ENCODE measurements around the gene HES6. TPM values are rescaled to one million over a fixed set of nuclear protein-coding genes. Genes with fewer than 3 reads are reported as not detected.

Gene HES6
- total RNA-seq, 1 donor, result 5.4 TPM

DNA sequence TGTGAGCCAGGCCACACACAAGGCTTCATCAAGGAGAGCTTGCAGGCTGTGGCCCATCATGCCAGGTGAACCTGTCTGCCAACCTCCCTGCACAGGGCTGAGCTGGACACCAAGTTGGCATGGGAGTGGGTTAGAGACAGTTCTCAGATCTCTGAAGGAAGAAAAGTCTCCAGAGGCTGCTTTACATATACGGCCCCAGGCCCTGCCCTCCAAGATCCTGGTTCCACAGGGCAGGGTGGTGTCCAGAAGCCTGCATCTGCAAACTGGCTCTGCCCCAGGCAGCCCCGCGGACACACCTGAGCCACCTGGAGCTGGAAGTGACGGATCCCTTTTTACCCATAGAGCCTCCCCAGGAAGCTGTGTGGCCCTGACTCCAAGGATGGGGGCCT lies 24.2 kb upstream of the HES6 start:
- Histone ChIP-seq H3K9me3 (ENCODE audit: low read depth, low read length) (no peaks in the 10 kb centered on the region), H3K4me1 (ENCODE audit: insufficient read depth, low read length) (peaks cover 14% of the 10 kb centered on the region), H3K4me3 (ENCODE audit: low read length) (no peak overlapping the region), H3K27me3 (ENCODE audit: insufficient read depth, low read length) (no peaks in the 10 kb centered on the region)

DNA sequence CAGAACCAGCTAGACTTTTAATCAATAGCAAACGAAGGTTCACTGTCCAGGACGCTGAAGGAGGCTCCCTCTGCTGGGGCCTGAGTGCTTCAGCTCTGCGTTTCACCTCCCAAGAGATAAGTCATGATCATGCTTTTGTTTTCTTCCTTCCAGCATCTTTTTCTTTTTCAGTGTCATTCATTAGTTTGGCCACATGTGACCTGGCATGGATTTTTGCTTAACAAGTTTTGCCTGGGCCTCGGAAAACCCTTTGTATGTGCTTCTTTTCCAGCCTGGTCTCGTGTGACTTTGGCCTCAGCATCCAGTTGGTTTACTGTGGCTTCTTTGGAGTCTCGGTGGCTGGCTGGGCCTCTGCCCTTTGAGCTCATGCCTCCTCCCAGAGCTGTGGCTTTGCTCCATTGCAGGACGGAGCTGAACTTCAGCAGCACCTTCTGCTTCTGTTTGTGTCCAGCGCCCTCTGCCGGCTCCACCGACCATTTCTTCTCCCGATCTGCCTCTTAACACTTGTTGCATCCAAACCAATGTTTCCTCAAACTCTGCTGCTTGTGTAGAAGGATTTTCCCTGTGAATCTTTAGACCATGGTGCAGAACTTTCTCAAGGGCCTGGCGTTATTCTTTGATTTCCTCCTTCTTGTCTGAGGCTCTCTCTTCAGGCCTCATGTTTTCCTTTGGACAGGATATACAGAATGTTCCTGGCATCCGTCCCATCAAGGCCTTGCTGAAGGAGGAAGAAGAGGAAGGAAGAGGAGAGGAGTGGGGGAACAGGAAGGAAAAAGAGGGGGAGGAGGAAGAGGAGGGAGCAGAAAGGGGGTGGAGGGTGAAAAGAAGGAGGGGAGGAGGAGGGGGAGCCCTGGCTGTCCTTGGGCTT lies 23.6 kb upstream of the HES6 start:
- Histone ChIP-seq H3K9me3 (ENCODE audit: low read depth, low read length) (no peaks in the 10 kb centered on the region), H3K4me1 (ENCODE audit: insufficient read depth, low read length) (peaks cover 14% of the 10 kb centered on the region), H3K27me3 (ENCODE audit: insufficient read depth, low read length) (no peaks in the 10 kb centered on the region), H3K4me3 (ENCODE audit: low read length) (no peak overlapping the region)

DNA sequence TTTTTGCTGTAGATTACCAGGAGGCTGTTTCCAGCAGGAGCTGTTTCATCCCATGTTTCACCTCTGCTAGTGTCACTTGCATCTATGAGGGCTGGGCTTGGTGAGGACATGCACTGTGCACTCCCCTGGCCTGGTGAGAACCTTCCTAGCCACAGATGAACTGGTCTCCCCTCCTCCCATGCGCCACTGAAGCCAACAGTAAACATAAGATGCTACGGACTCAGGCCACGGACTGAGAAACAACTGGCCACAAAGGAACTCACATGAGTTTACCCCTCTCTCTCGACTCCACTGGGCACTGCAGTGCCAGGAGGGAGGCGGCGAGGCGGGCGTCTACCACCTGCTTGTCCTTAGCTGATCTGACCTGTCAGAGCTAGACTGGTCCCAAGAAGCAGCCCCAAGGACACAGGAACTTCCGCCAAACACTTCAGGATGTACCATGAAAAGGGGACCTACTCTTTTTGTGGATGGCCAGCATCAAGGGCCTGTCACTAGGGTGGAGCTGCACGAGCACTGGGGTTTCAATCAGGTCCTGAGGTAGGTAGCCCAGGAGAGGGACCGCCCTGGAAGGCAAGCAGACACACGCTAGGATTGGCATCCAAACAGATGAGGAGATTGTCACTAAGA lies 22.8 kb upstream of the HES6 start:
- no peaks in the 10 kb centered on the region for H3K27me3 ChIP-seq (ENCODE audit: insufficient read depth, low read length)
- H3K4me1 ChIP-seq (ENCODE audit: insufficient read depth, low read length), result peaks cover 14% of the 10 kb centered on the region
- no peaks in the 10 kb centered on the region for H3K9me3 ChIP-seq (ENCODE audit: low read depth, low read length)
- no peak overlapping the region for H3K4me3 ChIP-seq (ENCODE audit: low read length)

DNA sequence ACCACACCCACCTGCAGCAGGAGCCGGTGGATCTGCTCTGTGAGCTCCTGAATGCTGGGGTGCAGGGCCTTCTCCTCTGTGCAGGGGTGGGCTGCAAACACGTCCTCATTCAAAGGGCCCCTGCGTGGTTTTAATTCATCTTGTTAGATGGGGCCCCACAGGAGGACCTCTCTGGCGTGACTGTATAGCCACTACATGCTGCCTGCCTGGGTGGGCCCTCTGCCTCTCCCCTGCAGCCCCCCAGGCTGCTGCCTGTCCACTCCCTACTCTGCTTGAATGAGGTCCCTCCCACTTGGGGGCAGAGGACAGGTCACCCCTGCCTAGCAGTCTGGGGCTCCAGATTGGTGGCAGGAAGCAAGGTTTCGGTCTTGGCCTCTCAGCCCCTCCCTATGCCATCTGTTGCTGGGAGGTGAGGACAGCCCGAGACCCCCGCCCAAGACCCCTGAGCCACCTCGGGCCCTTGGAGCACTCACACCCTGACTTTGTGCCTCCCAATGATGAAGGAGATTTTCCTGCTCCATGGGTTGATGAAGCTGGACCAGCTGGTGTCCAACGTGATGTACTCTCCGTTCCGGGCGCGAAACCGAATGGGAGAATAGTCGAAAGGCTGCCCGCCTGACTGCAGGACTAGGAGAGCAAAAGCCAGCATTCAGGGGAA lies 22.0 kb upstream of the HES6 start:
- Histone ChIP-seq H3K4me1 (ENCODE audit: insufficient read depth, low read length) (peaks cover 14% of the 10 kb centered on the region), H3K9me3 (ENCODE audit: low read depth, low read length) (no peaks in the 10 kb centered on the region), H3K4me3 (ENCODE audit: low read length) (no peak overlapping the region), H3K27me3 (ENCODE audit: insufficient read depth, low read length) (no peaks in the 10 kb centered on the region)

DNA sequence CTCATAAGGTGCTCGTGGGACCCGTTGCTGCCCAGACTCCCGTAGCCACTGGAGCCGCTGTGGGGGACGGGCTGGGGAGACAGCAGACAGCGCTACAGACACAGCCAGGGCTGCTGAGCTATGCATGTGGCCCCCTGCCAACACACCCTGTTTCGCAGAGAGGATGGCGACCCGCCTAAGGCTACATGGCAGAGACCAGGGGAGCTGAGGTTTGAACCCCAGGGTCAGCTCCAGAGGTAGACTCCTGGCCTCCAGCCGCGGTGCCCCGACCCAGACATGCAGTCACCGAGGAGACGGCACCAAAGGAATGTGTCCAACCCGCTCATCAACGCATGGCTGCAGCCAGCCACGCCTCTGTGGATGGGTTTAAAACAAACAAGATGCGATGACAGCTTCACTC lies 21.0 kb upstream of the HES6 start:
- H3K4me1 ChIP-seq (ENCODE audit: insufficient read depth, low read length), result peaks cover 14% of the 10 kb centered on the region
- H3K4me3 ChIP-seq (ENCODE audit: low read length), result no peak overlapping the region
- no peaks in the 10 kb centered on the region for H3K27me3 ChIP-seq (ENCODE audit: insufficient read depth, low read length)
- H3K9me3 ChIP-seq (ENCODE audit: low read depth, low read length), result no peaks in the 10 kb centered on the region

DNA sequence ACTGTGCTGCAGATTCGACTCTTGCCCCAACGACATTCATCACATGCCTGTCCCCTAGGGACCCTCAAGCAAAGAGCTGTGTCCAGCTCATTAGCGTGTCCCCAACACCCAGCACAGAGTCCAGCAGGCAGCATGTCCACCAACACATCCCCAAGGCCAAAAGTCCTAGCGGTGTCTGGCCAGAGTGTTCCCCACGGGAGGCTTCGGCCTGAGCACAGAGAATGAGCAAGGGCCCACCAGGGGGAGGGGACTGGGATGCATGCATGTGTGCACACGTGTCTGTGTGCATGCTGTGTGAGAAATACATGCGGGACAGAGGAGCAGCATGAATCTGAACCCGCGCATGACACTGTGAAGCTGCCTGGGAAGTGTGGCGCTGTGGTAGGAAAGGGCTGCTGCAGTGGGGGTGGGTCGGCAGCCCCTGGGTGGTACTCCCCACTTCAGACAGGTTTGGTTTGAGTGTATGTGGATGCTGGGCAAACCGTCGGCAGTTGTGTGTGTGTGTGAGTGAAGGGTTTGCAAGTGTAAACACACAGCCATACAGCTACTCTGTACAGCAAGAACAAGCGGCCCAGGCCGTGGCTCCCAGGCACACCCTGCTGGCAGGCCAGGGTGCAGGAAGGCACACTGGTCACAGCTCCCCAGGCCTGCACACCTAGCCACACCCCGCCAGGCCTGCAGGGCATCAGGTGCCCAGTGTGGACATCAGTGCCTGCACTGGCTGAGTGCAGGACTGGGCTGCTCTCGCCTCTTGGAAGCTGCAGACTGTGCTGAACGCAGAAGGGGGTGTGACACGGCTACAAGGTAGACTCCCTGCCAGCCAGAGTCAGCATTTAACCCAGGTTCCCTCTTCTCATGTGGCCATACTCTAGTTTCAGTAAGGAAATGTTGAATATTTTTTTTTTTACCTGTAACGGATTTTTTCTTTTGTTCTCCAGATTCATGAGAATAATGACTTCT lies 19.5 kb upstream of the HES6 start:
- Histone ChIP-seq H3K9me3 (ENCODE audit: low read depth, low read length) (no peaks in the 10 kb centered on the region), H3K27me3 (ENCODE audit: insufficient read depth, low read length) (no peaks in the 10 kb centered on the region), H3K4me1 (ENCODE audit: insufficient read depth, low read length) (peaks cover 12% of the 10 kb centered on the region), H3K4me3 (ENCODE audit: low read length) (no peak overlapping the region)

DNA sequence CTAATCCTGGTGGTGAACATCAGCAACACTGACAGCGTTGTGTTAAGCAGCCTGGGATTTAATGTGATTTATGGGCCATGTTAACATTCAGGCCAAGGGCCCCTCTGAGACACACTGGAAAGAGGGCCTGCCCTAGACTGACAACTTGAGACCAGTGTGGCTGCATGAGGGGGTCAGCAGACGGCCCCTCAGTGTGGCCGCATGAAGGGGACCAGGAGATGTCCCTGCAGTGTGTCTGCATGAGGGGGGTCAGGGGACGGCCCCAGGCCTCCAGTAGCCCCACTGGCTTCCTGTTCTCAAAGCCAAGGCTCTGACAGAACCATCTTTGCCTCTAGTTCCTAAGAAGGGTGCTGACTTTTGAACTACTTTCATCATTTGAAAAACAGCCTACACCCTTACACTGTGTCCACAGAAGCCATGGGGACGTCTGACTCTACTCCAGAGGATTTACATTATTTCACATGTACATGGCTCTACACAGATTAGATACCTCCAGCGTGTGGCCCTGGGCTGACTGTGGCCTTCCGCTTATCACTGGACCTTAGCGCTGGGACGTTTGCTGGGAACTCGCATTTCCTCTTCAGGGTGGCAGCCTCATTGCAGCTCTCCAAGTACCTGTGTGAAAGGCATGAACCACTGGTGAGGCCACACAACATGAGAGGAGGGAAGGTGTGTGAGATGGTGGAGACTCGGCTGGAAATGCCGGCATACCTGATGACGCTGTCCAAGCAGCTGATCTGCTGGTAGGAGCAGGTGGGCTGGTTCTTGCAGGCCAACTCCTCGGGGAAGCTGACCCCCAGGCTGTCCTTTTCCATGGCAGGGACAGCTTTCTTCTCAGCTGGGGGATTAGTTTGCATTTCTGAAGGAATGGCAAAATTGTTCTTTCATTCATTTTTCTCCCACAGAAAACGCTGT lies 18.2 kb upstream of the HES6 start:
- Histone ChIP-seq H3K27me3 (ENCODE audit: insufficient read depth, low read length) (no peaks in the 10 kb centered on the region), H3K4me3 (ENCODE audit: low read length) (no peak overlapping the region), H3K4me1 (ENCODE audit: insufficient read depth, low read length) (no peaks in the 10 kb centered on the region), H3K9me3 (ENCODE audit: low read depth, low read length) (no peaks in the 10 kb centered on the region)

DNA sequence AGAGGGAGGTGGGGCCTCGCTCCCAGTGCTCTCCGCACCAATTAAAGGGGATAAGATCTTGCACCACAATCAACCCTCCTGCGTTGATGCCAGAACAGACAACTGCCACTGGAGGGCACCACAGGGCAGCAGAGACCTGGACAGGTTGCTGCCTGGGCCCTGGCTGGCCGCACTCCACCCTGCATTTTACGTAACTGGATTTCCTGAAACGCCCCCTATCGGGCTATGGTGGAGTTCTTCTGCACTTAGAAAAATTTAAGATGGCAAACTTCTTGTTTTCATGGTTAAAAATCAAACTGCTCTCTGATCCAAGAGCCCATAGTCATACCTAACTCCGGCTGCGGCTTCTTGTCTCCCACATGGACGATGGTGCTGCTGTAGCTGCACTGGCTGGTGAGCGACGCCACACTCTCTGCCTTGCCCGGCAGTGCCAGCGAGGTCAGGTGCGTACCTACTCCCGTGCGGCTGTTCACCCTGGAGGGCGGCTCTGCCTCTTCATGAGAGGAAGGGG lies 16.8 kb upstream of the HES6 start:
- Histone ChIP-seq H3K4me1 (ENCODE audit: insufficient read depth, low read length) (no peaks in the 10 kb centered on the region), H3K4me3 (ENCODE audit: low read length) (no peak overlapping the region), H3K27me3 (ENCODE audit: insufficient read depth, low read length) (no peaks in the 10 kb centered on the region), H3K9me3 (ENCODE audit: low read depth, low read length) (no peaks in the 10 kb centered on the region)

DNA sequence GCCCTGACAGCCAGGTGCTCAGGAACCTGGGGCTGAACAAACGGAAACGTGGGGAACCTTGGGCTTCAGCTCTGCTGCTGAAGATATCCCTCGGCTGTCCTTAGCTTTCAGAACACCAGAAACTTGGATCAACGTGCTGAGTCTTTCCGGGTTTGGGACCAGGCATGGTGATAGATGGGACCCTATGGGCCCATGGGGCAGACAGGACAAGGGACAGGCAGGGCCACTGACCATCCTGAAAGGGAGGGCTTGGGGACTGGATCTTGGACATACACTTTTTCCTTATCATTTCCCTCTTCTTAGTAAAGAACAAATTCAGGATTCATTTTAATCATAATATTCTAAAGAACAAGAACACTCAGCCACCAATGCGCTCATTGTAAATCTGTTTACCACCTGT lies 16.3 kb upstream of the HES6 start:
- no peaks in the 10 kb centered on the region for H3K27me3 ChIP-seq (ENCODE audit: insufficient read depth, low read length)
- H3K9me3 ChIP-seq (ENCODE audit: low read depth, low read length), result no peaks in the 10 kb centered on the region
- H3K4me1 ChIP-seq (ENCODE audit: insufficient read depth, low read length), result no peaks in the 10 kb centered on the region
- H3K4me3 ChIP-seq (ENCODE audit: low read length), result no peak overlapping the region

DNA sequence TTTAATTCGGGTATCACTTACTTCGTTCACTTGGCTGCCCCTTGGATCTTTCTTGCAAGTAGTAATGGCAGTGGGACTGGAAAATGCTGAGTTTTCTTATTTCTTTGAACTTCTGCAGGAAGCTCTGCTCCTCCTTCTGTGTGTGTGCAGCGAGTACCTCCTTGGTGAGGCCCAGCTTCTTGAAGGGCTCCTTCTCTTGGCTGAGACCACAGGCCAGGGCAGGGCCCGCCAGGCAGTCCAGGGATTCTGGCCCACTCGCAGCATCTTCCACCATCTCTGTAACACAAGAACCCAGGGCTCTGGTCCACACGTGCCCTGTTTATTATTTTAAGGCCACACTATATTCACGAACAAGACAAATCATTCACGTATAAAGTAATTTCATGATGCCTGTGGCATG lies 15.8 kb upstream of the HES6 start:
- no peaks in the 10 kb centered on the region for H3K9me3 ChIP-seq (ENCODE audit: low read depth, low read length)
- H3K4me3 ChIP-seq (ENCODE audit: low read length), result no peak overlapping the region
- H3K27me3 ChIP-seq (ENCODE audit: insufficient read depth, low read length), result no peaks in the 10 kb centered on the region
- H3K4me1 ChIP-seq (ENCODE audit: insufficient read depth, low read length), result no peaks in the 10 kb centered on the region

DNA sequence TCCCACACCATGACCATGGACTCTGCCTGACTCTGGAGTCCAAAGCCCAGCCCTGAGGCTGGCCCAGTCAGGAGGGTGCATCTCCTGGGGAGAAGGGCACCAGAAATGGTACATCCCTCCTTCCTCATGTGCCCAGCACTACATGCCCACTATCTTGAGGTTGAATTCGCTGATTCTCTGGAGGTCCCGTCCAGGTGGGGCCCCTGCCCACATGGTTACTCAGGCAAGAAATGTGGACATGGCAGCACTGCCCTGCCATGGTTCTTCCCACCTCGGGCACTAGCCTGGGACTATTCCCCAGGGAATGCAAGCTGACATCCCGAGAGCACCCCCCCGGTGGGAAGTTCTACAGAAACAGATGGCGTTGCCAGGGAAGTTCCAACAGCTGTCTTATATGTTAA lies 15.3 kb upstream of the HES6 start:
- Histone ChIP-seq H3K9me3 (ENCODE audit: low read depth, low read length) (no peaks in the 10 kb centered on the region), H3K27me3 (ENCODE audit: insufficient read depth, low read length) (no peaks in the 10 kb centered on the region), H3K4me3 (ENCODE audit: low read length) (no peak overlapping the region), H3K4me1 (ENCODE audit: insufficient read depth, low read length) (no peaks in the 10 kb centered on the region)

DNA sequence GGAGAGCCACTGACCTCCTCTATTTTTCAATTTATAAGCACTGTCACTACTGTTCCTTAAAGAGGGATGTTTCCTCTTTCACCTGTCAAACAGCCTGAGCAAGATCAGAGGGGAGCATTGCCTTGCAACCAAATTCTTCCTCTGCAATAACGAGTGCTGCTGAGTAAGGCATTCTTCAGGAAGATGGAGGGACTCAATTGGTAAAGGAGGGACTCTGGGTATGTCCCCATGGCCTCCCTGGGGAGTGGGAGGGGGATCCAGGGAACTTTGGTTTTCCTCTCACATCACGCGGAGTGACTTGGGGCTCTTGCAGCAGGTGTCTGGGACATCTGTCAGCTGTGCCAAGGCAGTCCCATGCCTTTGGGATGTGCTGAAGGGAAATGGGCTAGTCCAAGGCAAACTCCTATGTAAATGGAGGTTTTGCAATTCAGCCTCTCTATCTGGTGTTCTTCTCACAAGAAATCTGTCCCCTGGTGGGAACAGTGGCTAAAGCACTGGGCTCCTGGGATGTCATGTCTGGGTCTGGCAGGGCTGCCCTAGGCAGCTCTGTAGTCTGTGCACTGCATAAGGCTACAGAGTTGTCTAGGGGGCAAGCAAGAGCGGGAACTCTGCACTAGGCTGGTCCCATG lies 14.4 kb upstream of the HES6 start:
- no peaks in the 10 kb centered on the region for H3K4me1 ChIP-seq (ENCODE audit: insufficient read depth, low read length)
- no peaks in the 10 kb centered on the region for H3K9me3 ChIP-seq (ENCODE audit: low read depth, low read length)
- no peaks in the 10 kb centered on the region for H3K27me3 ChIP-seq (ENCODE audit: insufficient read depth, low read length)
- H3K4me3 ChIP-seq (ENCODE audit: low read length), result no peak overlapping the region

DNA sequence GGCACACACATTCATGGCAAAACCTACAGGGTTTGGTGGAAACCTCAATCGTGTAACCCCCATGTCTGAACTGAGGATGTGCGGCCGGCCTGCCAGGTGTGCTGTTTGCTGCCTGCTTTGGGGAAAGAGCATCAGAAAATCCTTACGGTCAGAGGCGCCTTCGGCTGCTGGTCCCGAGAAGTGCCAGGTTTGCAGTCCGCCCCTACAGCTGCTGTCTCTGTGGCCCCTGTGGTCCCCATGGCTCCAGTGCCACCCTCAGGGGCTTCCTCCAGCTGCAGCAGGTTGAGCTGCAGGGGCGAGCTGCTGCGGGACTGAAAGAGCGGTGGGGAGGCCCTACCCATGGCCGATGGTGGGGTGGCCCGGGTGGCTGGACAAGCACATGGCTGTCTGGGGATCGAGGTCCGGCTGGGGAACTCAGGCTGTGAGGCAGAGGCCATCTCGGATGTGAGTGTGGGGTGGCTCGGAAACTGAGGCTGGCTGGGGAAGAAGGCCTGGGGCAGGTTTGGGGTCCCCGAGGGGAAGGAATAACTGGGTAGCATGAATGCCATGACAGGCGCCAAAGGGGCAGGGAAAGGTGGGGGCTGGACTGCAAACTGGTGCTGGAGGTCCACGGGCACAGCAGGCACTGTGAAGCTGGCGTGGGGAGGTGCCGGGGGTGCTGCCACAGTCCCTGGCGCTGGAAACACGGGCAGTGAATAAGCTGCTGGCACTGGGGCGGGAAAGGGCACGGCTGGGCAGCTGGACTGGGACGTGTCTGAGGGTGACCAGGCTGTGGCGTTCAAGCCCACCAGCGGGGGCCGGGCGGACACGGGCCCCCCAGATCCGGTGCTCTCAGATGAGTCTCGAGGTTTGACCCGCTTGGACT lies 13.2 kb upstream of the HES6 start:
- no peaks in the 10 kb centered on the region for H3K4me1 ChIP-seq (ENCODE audit: insufficient read depth, low read length)
- no peaks in the 10 kb centered on the region for H3K9me3 ChIP-seq (ENCODE audit: low read depth, low read length)
- no peaks in the 10 kb centered on the region for H3K27me3 ChIP-seq (ENCODE audit: insufficient read depth, low read length)
- no peak overlapping the region for H3K4me3 ChIP-seq (ENCODE audit: low read length)
